ENCODE results near the gene KLHL28. TPM values are rescaled to one million over a fixed set of nuclear protein-coding genes. Genes with fewer than 3 reads are reported as not detected.

The KLHL28 gene
- total RNA-seq, 6 experiments from 2014 or later = 6.6 to 9.6 (median 8.5) TPM

DNA sequence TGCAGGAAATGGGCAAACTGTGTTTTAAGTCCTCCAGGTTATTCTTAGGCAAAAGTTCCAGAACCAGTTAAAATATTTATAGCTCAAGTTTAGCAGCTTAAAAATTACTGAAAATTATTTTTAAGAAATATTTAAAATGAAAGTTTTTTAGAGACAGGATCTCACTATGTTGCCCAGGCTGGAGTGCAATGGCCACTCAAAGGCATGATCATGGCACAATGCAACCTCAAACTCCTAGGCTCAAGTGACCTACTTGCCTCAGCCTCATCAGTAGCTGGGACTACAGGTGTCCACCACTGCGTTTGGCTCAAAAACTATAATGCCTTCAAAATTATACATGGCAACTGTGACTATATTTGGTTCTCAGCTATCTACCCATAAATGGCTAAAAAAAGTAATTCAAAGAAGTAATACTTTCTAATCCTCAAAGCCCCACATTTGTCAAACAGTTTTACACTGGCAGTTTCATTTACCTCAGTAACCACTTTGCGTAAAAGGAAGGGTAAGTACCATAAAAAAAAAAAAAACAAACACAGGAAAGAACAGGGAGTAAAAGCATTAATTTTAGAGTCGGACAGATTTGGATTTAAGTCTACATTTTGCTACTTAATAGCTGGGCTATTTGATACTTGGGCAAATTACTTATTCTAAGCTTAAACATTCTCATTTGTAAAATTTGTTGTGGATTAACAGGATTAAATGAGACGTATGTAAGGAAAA is 9.2 kb downstream of the KLHL28 start:
- Mint-ChIP-seq H3K36me3 (ENCODE audit: low read depth) (peaks cover 5% of the 10 kb centered on the region; the same call in 1 of the 2 replicates), H3K27me3 (ENCODE audit: insufficient read depth) (no peaks in the 10 kb centered on the region), H3K4me3 (no peak overlapping the region), H3K27ac (no peak overlapping the region), H3K4me1 (ENCODE audit: low read depth) (no peaks in the 10 kb centered on the region), H3K9me3 (no peaks in the 10 kb centered on the region)
- TF ChIP-seq, protein P1, sequence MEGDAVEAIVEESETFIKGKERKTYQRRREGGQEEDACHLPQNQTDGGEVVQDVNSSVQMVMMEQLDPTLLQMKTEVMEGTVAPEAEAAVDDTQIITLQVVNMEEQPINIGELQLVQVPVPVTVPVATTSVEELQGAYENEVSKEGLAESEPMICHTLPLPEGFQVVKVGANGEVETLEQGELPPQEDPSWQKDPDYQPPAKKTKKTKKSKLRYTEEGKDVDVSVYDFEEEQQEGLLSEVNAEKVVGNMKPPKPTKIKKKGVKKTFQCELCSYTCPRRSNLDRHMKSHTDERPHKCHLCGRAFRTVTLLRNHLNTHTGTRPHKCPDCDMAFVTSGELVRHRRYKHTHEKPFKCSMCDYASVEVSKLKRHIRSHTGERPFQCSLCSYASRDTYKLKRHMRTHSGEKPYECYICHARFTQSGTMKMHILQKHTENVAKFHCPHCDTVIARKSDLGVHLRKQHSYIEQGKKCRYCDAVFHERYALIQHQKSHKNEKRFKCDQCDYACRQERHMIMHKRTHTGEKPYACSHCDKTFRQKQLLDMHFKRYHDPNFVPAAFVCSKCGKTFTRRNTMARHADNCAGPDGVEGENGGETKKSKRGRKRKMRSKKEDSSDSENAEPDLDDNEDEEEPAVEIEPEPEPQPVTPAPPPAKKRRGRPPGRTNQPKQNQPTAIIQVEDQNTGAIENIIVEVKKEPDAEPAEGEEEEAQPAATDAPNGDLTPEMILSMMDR (IDR thresholded peaks at IDR 0.05) = no peak
- no peak for DNase-seq

DNA sequence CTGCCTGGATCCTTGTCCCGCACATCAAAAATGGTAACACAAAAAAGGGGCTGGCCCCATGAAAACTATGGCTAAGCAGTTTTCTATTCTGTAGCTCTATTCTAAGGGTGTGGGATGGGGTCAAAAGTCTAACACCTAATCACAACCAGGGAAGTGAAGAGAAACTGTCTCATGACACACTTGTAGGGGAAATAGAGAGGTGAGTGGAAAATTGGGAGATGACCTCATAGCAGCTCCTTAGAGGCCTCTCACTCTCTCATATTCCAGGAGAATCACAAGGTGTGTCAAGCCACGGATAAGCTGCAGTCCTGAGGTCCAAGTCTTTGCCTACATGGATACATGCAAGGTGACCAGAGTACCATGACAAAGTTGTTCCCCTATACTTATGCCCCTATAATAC is 10.7 kb downstream of the KLHL28 start:
- H3K36me3 Mint-ChIP-seq (ENCODE audit: low read depth) = peaks cover 11% of the 10 kb centered on the region
- H3K4me1 Mint-ChIP-seq (ENCODE audit: low read depth) = peaks cover 1% of the 10 kb centered on the region; the same call in 1 of the 2 replicates
- TF ChIP-seq, protein P1 (IDR thresholded peaks at IDR 0.05) = no peak
- no peaks in the 10 kb centered on the region for H3K9me3 Mint-ChIP-seq
- H3K27ac Mint-ChIP-seq = no peak overlapping the region
- no peaks in the 10 kb centered on the region for H3K27me3 Mint-ChIP-seq (ENCODE audit: insufficient read depth)
- H3K4me3 Mint-ChIP-seq = no peak overlapping the region
- no peak for DNase-seq

DNA sequence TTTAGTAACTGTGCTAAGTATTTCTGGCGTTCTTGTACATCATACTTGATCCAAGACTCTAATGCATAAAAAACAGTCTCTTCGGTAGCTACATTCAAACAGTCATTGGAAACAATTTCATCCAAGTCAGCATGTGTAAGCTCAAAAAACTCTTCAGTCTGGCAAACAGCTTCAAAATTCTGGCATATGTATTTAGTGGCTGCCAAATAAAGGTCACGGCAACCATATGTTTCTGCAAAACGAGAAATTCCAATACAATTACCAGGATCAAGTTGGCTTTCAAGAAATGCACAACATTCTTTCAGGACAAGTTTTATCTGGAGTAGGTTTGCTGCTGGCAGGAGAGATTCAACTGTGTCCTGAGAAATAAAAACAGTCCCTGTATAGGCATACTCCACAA is 16.5 kb downstream of the KLHL28 start:
- peak overlapping the region; percentile 72 for H3K27ac Mint-ChIP-seq
- H3K4me3 Mint-ChIP-seq = peak overlapping the region; percentile 73; the same call in 1 of the 2 replicates
- peak; percentile 77 for DNase-seq
- no peaks in the 10 kb centered on the region for H3K9me3 Mint-ChIP-seq
- H3K4me1 Mint-ChIP-seq (ENCODE audit: low read depth) = peaks cover 36% of the 10 kb centered on the region
- peaks cover 45% of the 10 kb centered on the region for H3K36me3 Mint-ChIP-seq (ENCODE audit: low read depth)
- H3K27me3 Mint-ChIP-seq (ENCODE audit: insufficient read depth) = peaks cover 2% of the 10 kb centered on the region; the same call in 1 of the 2 replicates
- TF ChIP-seq, protein P1 (IDR thresholded peaks at IDR 0.05) = no peak

DNA sequence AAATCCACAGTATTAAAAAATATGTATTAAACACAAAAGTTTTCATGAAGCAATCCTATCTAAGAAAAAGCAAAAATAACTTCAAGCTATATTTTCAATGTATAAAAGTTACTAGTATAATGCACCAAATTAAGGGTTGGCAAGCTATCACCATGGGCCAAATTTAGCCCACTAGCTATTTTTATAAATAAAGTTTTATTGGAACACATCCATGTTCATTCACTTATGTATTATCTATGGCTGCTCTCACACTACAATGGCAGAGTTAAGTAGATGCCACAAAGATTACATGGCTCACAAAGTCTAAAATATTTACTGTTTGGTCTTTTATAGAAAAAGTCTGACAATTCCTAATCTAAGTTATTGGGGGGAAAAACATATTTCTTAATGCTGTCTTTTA is 17.6 kb downstream of the KLHL28 start:
- Mint-ChIP-seq H3K36me3 (ENCODE audit: low read depth) (peaks cover 56% of the 10 kb centered on the region), H3K27ac (peak overlapping the region; percentile 72; the same call in 1 of the 2 replicates), H3K4me1 (ENCODE audit: low read depth) (peaks cover 36% of the 10 kb centered on the region), H3K4me3 (no peak overlapping the region), H3K9me3 (no peaks in the 10 kb centered on the region), H3K27me3 (ENCODE audit: insufficient read depth) (peaks cover 2% of the 10 kb centered on the region; the same call in 1 of the 2 replicates)
- TF ChIP-seq, protein P1 (IDR thresholded peaks at IDR 0.05) = no peak
- no peak for DNase-seq

DNA sequence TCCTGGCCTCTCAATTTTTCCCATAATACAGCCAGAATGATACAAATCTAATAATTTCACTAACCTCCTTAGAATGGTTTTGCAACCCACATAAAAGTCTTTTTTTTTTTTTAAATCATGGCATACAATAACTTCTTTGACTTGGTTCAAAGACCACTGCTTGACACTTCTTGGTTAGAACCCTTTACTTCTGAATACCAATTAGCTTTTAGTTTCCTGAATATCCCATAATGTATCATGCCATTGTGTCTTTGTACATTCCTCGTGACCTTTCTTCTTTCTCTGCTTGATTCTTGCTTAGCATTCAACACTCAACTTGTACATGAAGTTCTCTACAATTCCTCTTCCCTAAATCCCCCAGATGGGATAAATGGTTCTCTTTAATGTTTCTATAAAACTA is 19.3 kb downstream of the KLHL28 start:
- TF ChIP-seq, protein P1 (IDR thresholded peaks at IDR 0.05) = no peak
- Mint-ChIP-seq H3K36me3 (ENCODE audit: low read depth) (peaks cover 65% of the 10 kb centered on the region), H3K27me3 (ENCODE audit: insufficient read depth) (peaks cover 2% of the 10 kb centered on the region; the same call in 1 of the 2 replicates), H3K27ac (no peak overlapping the region), H3K9me3 (no peaks in the 10 kb centered on the region), H3K4me1 (ENCODE audit: low read depth) (peaks cover 36% of the 10 kb centered on the region), H3K4me3 (no peak overlapping the region)
- DNase-seq = no peak

Measured in HFFc6 (cell line).